ENCODE data around the gene COL4A2. TPM values are rescaled to one million over a fixed set of nuclear protein-coding genes. Genes with fewer than 3 reads are reported as not detected.

Gene COL4A2
- total RNA-seq, 3 donors from 2014 or later: 0.63 to 1.2 (median 1.1) TPM

DNA sequence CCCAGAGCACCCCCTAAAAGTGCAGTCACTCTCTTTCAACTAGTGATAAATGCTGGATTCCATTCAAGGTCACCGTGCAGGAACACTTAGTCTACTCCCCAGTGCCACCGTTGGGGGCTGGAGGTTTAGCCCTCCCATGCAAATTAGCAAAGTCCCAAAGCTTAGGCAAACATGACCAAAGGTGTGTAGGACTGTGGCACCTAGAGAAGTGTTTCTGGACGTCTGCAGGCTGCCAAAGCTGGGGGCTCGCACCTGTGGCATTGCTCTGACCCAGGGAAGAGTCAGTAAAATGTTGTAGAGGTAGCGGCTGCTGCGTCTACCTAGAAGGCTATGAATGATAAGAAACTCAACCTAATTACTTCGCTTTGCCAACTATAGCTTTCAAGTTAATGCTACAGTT is 14.0 kb upstream of the COL4A2 start:
- ATAC-seq: no peak
- DNase-seq: no peak
- H3K4me1 Mint-ChIP-seq (ENCODE audit: low read depth): no peaks in the 10 kb centered on the region
- H3K36me3 Mint-ChIP-seq (ENCODE audit: insufficient read depth): no peaks in the 10 kb centered on the region
- no peak overlapping the region for H3K4me3 Mint-ChIP-seq
- peaks cover 19% of the 10 kb centered on the region for H3K27me3 Mint-ChIP-seq (ENCODE audit: low read depth)
- no peaks in the 10 kb centered on the region for H3K9me3 Mint-ChIP-seq

DNA sequence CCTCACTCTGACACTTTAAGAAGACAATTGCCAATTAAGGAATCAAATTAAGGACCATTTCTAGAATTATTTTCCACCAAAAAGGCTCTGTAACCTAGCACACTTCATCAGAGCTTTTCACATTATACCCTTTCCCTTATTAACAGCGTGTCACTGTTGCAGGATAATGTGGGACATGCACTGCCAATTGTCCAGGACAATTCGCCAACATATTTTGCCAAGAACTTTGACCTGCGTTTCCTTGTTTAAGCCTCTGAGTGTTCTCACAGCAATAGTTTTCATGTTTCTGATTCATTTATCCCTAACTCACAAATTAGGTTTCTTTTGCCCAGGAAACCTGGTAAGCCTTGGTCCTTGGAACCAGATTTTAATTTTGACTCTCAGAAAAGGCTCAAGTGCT is 13.4 kb upstream of the COL4A2 start:
- no peaks in the 10 kb centered on the region for H3K4me1 Mint-ChIP-seq (ENCODE audit: low read depth)
- H3K4me3 Mint-ChIP-seq: no peak overlapping the region
- peaks cover 24% of the 10 kb centered on the region for H3K27me3 Mint-ChIP-seq (ENCODE audit: low read depth)
- ATAC-seq: no peak
- H3K36me3 Mint-ChIP-seq (ENCODE audit: insufficient read depth): no peaks in the 10 kb centered on the region
- no peak for DNase-seq
- H3K9me3 Mint-ChIP-seq: no peaks in the 10 kb centered on the region

DNA sequence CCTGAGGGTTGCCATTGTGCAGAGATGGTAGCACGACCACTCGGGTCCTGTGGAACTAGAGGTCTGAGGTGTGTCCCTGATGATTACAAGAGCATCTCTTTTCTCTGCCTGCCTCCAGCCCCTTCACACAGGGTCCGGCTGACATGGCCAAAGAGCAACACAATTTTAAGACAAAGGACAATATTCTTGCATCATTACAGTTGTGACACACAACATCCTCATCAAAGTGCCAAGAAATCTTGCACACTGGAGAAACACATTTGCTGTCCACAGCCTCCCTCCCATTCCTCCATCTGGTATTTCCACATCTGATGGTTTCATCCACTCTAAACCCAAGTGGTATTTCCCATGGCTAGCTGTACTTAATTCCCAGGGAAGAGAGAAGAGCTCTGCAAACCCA is 12.9 kb upstream of the COL4A2 start:
- ATAC-seq (no peak), DNase-seq (no peak)
- H3K36me3 Mint-ChIP-seq (ENCODE audit: insufficient read depth): no peaks in the 10 kb centered on the region
- H3K9me3 Mint-ChIP-seq: no peaks in the 10 kb centered on the region
- peaks cover 27% of the 10 kb centered on the region for H3K27me3 Mint-ChIP-seq (ENCODE audit: low read depth)
- H3K4me1 Mint-ChIP-seq (ENCODE audit: low read depth): no peaks in the 10 kb centered on the region
- H3K4me3 Mint-ChIP-seq: no peak overlapping the region

DNA sequence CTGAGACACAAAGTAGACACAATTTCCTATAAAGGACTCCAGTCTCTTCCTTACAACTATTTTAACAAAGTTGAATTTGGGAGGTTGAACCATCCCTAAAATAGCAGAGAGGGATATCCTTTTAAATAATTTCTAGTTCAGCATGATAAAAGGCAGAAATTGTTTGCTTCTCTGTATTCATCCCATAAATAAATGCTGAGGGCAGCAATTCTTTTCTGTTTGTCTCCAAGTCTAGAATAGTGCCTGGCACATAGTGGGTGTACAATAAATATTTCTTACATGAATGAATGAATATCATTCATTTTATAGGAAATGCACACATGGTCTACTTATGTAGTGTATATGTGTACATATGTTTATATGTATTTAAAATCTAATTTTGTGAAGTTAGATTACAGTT is 12.5 kb upstream of the COL4A2 start:
- H3K4me1 Mint-ChIP-seq (ENCODE audit: low read depth): no peaks in the 10 kb centered on the region
- DNase-seq: no peak
- H3K36me3 Mint-ChIP-seq (ENCODE audit: insufficient read depth): no peaks in the 10 kb centered on the region
- H3K27me3 Mint-ChIP-seq (ENCODE audit: low read depth): peaks cover 32% of the 10 kb centered on the region
- no peak for ATAC-seq
- H3K4me3 Mint-ChIP-seq: no peak overlapping the region
- no peaks in the 10 kb centered on the region for H3K9me3 Mint-ChIP-seq

DNA sequence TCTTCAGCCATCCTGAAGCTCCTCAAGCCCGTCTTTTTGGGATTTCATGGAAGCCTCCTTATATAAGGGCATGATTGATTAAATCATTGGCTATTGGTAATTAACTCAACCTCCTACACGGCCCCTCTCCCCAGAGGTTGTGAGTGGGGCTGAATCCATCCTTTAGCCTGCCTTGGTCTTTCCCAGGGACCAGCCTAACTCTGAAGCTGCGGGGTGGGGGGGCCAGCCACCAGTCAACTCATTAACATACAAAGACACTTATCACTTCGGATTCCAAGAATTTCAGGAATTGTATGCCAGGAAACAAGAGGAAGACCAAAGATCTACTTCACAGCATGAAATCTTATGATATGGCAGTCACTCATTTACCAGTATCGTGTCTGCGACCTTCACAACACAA is 10.1 kb upstream of the COL4A2 start:
- Mint-ChIP-seq H3K27me3 (ENCODE audit: low read depth) (peaks cover 43% of the 10 kb centered on the region), H3K4me1 (ENCODE audit: low read depth) (no peaks in the 10 kb centered on the region), H3K36me3 (ENCODE audit: insufficient read depth) (no peaks in the 10 kb centered on the region), H3K4me3 (no peak overlapping the region), H3K9me3 (no peaks in the 10 kb centered on the region)
- no peak for DNase-seq
- ATAC-seq: no peak

DNA sequence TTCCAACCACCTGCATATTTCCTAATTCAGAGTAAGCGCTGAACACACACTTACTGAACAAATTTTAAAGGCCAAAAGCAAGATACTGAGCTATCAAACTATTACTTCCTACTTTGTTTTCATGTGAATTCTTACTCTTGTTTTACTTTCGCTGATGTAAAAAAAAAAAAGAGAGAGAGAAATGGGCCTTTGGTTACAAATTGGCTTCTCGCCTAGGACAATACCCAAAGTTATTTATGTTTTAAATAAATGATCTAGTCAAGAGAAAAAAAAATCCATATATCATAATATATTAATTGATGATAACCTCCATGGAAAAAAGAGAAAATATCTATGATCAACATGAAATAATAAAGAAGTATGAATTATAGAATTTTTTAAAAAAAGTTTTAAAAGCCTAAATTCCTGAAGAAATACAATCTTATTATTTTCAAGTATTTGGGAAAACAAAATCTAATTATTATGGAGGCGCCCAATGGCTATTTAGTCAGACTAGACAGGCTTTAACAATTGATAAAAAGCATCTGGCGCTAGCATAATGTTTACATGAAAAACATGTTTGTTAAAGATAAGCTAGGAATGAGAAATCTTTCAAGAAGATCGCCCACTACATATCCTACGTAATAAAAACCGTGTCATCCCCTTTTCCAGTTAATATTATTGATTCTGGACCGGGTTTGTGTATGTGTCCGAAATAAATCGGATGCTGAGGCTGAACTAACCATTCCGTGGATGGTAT is 9.1 kb upstream of the COL4A2 start:
- no peak for DNase-seq
- Mint-ChIP-seq H3K4me1 (ENCODE audit: low read depth) (no peaks in the 10 kb centered on the region), H3K36me3 (ENCODE audit: insufficient read depth) (no peaks in the 10 kb centered on the region), H3K4me3 (no peak overlapping the region), H3K9me3 (no peaks in the 10 kb centered on the region), H3K27me3 (ENCODE audit: low read depth) (peaks cover 47% of the 10 kb centered on the region)
- ATAC-seq: no peak

DNA sequence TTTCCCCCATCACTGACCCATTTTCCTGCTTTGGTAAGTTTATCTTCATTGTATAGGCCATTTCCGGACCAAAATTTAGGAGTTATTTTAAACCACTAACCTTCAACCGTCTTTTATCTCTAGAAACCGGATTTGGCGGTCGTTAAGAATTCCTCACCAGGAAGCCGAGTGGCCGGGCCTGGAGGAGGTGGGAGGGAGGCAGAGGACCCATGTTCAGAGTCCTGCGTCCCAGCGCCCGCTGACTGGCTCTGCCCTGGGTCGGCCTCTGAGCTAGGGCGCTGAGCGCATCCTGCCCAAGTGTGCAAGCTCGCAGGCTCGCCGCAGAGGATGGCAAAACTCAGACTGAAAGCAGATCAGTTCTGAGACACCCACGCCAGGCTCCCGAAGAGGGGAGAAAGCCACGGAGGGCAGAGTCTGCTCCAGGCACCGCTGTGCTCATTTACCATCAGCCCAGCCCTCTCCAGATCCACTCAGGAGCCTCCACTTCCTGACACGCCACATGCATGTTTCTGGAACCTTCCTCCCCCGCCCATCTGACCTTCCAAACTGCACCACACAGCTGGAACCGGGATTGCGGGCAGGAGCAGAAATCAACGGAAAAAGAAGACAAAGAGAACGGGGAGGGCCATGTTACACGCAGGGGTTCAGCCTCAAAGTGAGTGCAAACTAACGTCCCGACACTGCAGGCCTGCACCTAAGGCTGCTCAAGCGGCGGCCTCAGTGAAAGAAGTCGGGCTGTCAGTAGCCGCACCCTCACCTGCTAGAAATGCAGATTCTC is 8.4 kb upstream of the COL4A2 start:
- Mint-ChIP-seq H3K4me3 (no peak overlapping the region), H3K9me3 (no peaks in the 10 kb centered on the region), H3K4me1 (ENCODE audit: low read depth) (no peaks in the 10 kb centered on the region), H3K36me3 (ENCODE audit: insufficient read depth) (no peaks in the 10 kb centered on the region), H3K27me3 (ENCODE audit: low read depth) (peaks cover 52% of the 10 kb centered on the region)
- DNase-seq: no peak
- peak; percentile 28 to 66 for ATAC-seq

DNA sequence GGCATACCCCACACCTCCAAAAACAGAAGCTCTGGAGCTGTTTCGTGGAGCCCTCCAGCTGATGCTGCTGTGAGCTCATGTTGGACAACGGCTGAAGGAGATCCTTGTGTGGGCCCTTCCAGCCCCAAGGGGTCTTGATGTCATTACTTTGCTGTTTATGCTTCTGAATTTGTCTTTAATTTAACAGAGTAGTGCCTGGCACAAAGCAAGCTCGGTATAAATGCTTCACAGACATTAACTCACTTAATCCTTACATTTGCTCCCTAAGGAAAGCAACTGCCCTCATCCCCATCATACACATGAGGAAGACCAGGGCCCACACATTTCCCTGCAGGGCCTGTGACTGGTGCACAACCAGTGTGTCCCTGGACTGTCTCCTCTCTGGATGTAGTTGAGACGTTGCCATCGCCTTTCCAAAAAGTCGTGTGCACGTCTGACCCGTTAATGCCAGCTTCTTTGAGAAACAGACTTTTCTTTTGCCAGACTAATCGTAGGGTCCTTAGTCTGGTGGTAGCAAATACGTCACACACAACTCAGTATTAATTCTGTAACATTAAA is 7.7 kb upstream of the COL4A2 start:
- H3K36me3 Mint-ChIP-seq (ENCODE audit: insufficient read depth): no peaks in the 10 kb centered on the region
- peaks cover 59% of the 10 kb centered on the region for H3K27me3 Mint-ChIP-seq (ENCODE audit: low read depth)
- H3K9me3 Mint-ChIP-seq: no peaks in the 10 kb centered on the region
- H3K4me3 Mint-ChIP-seq: no peak overlapping the region
- DNase-seq: no peak
- H3K4me1 Mint-ChIP-seq (ENCODE audit: low read depth): no peaks in the 10 kb centered on the region
- no peak for ATAC-seq

DNA sequence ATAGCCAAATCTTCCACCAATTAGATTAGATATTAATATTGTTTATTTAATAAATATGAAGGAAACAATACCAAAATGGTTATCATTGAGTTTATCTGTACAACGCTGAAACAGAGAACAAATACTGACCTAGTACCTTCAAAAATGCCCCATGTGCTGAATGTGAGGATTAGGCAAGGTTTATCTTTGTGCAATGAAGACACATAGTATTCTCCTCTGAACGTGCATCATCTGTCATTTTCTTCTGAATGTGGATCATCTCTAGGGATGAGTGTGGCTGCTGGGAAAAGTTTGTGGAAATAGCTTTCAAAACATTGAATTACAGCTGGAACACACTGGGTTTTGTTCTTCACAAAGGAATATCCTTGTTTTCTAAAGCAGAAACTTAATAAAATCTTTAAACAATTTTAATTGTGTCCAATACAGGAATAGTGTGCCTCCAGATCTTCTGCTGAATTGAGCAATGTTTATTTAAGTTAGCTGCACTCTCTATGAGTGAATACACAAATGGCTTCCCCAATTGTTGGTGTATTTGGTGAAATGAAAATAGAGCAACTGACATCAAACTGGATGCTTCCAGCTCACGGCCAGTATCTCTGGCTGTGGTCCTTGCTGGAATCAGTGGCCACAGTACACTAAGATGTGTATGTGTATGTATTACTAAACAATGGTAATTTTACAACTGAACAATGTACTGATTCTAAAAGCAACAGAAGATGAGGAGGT is 6.8 kb upstream of the COL4A2 start:
- Mint-ChIP-seq H3K4me1 (ENCODE audit: low read depth) (no peaks in the 10 kb centered on the region), H3K27me3 (ENCODE audit: low read depth) (peaks cover 67% of the 10 kb centered on the region), H3K9me3 (no peaks in the 10 kb centered on the region)

DNA sequence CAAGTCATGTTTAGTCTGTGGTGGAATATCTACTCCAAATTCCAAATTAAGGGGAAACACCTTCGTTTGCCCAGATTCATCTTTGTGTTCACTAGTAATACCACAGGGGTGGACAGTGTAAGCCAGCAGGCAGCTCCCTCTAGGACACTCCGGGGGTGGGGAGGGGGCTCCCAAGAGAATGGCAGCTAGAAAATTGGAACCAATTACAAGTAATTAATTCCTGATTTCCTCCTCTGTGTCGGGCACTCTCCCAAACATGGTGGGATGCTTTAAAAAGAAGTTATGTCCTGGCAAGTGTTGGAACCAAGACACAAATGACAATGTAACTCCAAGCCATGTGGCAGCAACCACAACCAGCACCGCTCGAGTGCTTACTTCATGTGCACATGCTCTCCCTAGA is 6.0 kb upstream of the COL4A2 start:
- H3K27me3 Mint-ChIP-seq (ENCODE audit: low read depth): peaks cover 70% of the 10 kb centered on the region
- no peaks in the 10 kb centered on the region for H3K36me3 Mint-ChIP-seq (ENCODE audit: insufficient read depth)
- H3K4me1 Mint-ChIP-seq (ENCODE audit: low read depth): no peaks in the 10 kb centered on the region
- H3K4me3 Mint-ChIP-seq: no peak overlapping the region
- H3K9me3 Mint-ChIP-seq: no peaks in the 10 kb centered on the region
- ATAC-seq: no peak
- no peak for DNase-seq

More for the DNA sequence above, 6.8 kb upstream of the COL4A2 start:
- ATAC-seq: no peak
- no peaks in the 10 kb centered on the region for H3K36me3 Mint-ChIP-seq (ENCODE audit: insufficient read depth)
- no peak overlapping the region for H3K4me3 Mint-ChIP-seq
- no peak for DNase-seq

GRCh38 chr13:110301606-110302553 is 5.2 kb upstream of the COL4A2 start:
- Mint-ChIP-seq H3K36me3 (ENCODE audit: insufficient read depth) (no peaks in the 10 kb centered on the region), H3K9me3 (no peaks in the 10 kb centered on the region), H3K27me3 (ENCODE audit: low read depth) (peaks cover 64% of the 10 kb centered on the region), H3K4me1 (ENCODE audit: low read depth) (no peaks in the 10 kb centered on the region), H3K4me3 (no peak overlapping the region)
- no peak for ATAC-seq
- DNase-seq: no peak

DNA sequence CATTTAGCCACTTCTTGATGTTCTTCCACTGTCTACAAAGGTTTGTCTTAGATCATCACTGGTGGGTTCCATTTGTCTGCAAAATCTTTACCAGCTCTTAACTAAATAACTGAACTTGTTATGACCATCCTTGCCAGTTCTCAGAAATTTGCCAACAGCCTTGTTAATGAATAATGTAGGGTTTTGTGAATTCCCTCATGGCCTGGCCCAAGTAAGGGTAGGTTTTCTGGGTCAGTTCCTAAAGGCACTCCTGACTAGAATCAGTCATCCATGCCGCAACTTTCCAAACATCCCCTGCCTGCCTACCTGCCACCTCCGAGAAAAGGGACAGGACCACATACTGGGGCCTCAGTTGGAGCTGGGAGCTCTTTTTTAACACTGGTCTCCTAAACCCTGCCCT is 4.1 kb upstream of the COL4A2 start:
- DNase-seq (no peak), ATAC-seq (no peak)
- no peaks in the 10 kb centered on the region for H3K36me3 Mint-ChIP-seq (ENCODE audit: insufficient read depth)
- peaks cover 62% of the 10 kb centered on the region for H3K27me3 Mint-ChIP-seq (ENCODE audit: low read depth)
- H3K9me3 Mint-ChIP-seq: no peaks in the 10 kb centered on the region
- no peak overlapping the region for H3K4me3 Mint-ChIP-seq
- H3K4me1 Mint-ChIP-seq (ENCODE audit: low read depth): no peaks in the 10 kb centered on the region

GRCh38 chr13:110303644-110304043 is 3.4 kb upstream of the COL4A2 start:
- ATAC-seq (no peak), DNase-seq (no peak)
- Mint-ChIP-seq H3K4me1 (ENCODE audit: low read depth) (no peaks in the 10 kb centered on the region), H3K9me3 (no peaks in the 10 kb centered on the region), H3K27me3 (ENCODE audit: low read depth) (peaks cover 63% of the 10 kb centered on the region), H3K4me3 (no peak overlapping the region), H3K36me3 (ENCODE audit: insufficient read depth) (no peaks in the 10 kb centered on the region)

All from activated T-cell treated with anti-CD3 and anti-CD28 coated beads, Interleukin-2, amount 50 U/mL, for 4 hours (primary cell).